MG63 (cell line): Measurements from ENCODE around the gene OBI1. TPM values are rescaled to one million over a fixed set of nuclear protein-coding genes. Genes with fewer than 3 reads are reported as not detected.
A peak's percentile ranks its signal among the peaks of the same experiment; 100 is the strongest.

Source experiments
- DNase-seq: peaks from one replicate; pipeline ENCODE4 v3.0.0-alpha.2; 2020
- H3K27me3 ChIP-seq: fragments of 250-450 bp; sonication (Bioruptor Pico); 2 replicates; pipeline ENCODE4 v1.5.1; 2020; ENCODE audit warnings: mild to moderate bottlenecking, moderate library complexity
- H3K36me3 ChIP-seq: fragments of 250-450 bp; sonication (Bioruptor Pico); 2 replicates; pipeline ENCODE4 v1.5.1; 2020; ENCODE audit warnings: mild to moderate bottlenecking, moderate library complexity
- H3K4me3 ChIP-seq: fragments of 250-450 bp; sonication (Bioruptor Pico); 2 replicates; pipeline ENCODE4 v1.5.1; 2020; ENCODE audit warnings: mild to moderate bottlenecking, moderate library complexity
- H3K9me3 ChIP-seq: fragments of 250-450 bp; sonication (Bioruptor Pico); 2 replicates; pipeline ENCODE4 v1.5.1; 2020; ENCODE audit warnings: mild to moderate bottlenecking, moderate library complexity
- total RNA-seq: library from RNA; depleted of rRNA; stranded (reverse); fragments of >200 nt; shearing (Covaris generic); gene quantifications from 2 replicates; pipeline ENCODE4 v1.2.3, GENCODE V29; 2014; ENCODE audit warnings: low replicate concordance

OBI1 gene
- total RNA-seq, 1 experiment from 2014 or later: 4.8 TPM

- Histone ChIP-seq H3K4me3 (no peak overlapping the region), H3K36me3 (no peaks in the 10 kb centered on the region), H3K27me3 (peaks cover 85% of the 10 kb centered on the region), H3K9me3 (no peaks in the 10 kb centered on the region)
- DNase-seq: no peak
Observed at GRCh38 chr13:78599645-78600279, 59.2 kb downstream of the OBI1 start.

GRCh38 chr13:78598966-78599644 lies 59.9 kb downstream of the OBI1 start:
- no peak for DNase-seq
- H3K27me3 ChIP-seq: peaks cover 85% of the 10 kb centered on the region
- H3K36me3 ChIP-seq: no peaks in the 10 kb centered on the region
- H3K4me3 ChIP-seq: no peak overlapping the region
- H3K9me3 ChIP-seq: no peaks in the 10 kb centered on the region

GRCh38 chr13:78598116-78598781 lies 60.7 kb downstream of the OBI1 start:
- H3K4me3 ChIP-seq: no peak overlapping the region
- H3K27me3 ChIP-seq: peaks cover 85% of the 10 kb centered on the region
- no peaks in the 10 kb centered on the region for H3K36me3 ChIP-seq
- DNase-seq: no peak
- no peaks in the 10 kb centered on the region for H3K9me3 ChIP-seq

GRCh38 chr13:78597602-78597932 lies 61.4 kb downstream of the OBI1 start:
- Histone ChIP-seq H3K4me3 (no peak overlapping the region), H3K36me3 (no peaks in the 10 kb centered on the region), H3K9me3 (no peaks in the 10 kb centered on the region), H3K27me3 (peaks cover 86% of the 10 kb centered on the region)
- no peak for DNase-seq

GRCh38 chr13:78596736-78597601 lies 62.0 kb downstream of the OBI1 start:
- H3K27me3 ChIP-seq: peaks cover 87% of the 10 kb centered on the region
- no peaks in the 10 kb centered on the region for H3K9me3 ChIP-seq
- no peak overlapping the region for H3K4me3 ChIP-seq
- no peak for DNase-seq
- no peaks in the 10 kb centered on the region for H3K36me3 ChIP-seq

GRCh38 chr13:78596399-78596735 lies 62.6 kb downstream of the OBI1 start:
- Histone ChIP-seq H3K27me3 (peaks cover 85% of the 10 kb centered on the region), H3K4me3 (no peak overlapping the region), H3K9me3 (no peaks in the 10 kb centered on the region), H3K36me3 (no peaks in the 10 kb centered on the region)
- no peak for DNase-seq

- no peak for DNase-seq
- Histone ChIP-seq H3K27me3 (peaks cover 80% of the 10 kb centered on the region), H3K4me3 (no peak overlapping the region), H3K36me3 (no peaks in the 10 kb centered on the region), H3K9me3 (no peaks in the 10 kb centered on the region)
Observed at GRCh38 chr13:78595495-78596398, 63.2 kb downstream of the OBI1 start.

- Histone ChIP-seq H3K27me3 (peaks cover 73% of the 10 kb centered on the region), H3K36me3 (no peaks in the 10 kb centered on the region), H3K4me3 (no peak overlapping the region), H3K9me3 (no peaks in the 10 kb centered on the region)
- no peak for DNase-seq
Observed at GRCh38 chr13:78594456-78594975, 64.4 kb downstream of the OBI1 start.

- Histone ChIP-seq H3K4me3 (no peak overlapping the region), H3K27me3 (peaks cover 68% of the 10 kb centered on the region), H3K36me3 (no peaks in the 10 kb centered on the region), H3K9me3 (no peaks in the 10 kb centered on the region)
- no peak for DNase-seq
Observed at GRCh38 chr13:78593652-78594455, 65.1 kb downstream of the OBI1 start.

GRCh38 chr13:78593129-78593528 lies 65.8 kb downstream of the OBI1 start:
- no peak for DNase-seq
- Histone ChIP-seq H3K4me3 (no peak overlapping the region), H3K27me3 (peaks cover 65% of the 10 kb centered on the region), H3K9me3 (no peaks in the 10 kb centered on the region), H3K36me3 (no peaks in the 10 kb centered on the region)

GRCh38 chr13:78592584-78592983 lies 66.4 kb downstream of the OBI1 start:
- DNase-seq: no peak
- H3K4me3 ChIP-seq: no peak overlapping the region
- no peaks in the 10 kb centered on the region for H3K9me3 ChIP-seq
- no peaks in the 10 kb centered on the region for H3K36me3 ChIP-seq
- peaks cover 60% of the 10 kb centered on the region for H3K27me3 ChIP-seq

- H3K27me3 ChIP-seq: peaks cover 32% of the 10 kb centered on the region
- no peak overlapping the region for H3K4me3 ChIP-seq
- DNase-seq: peak; percentile 44
- no peaks in the 10 kb centered on the region for H3K9me3 ChIP-seq
- no peaks in the 10 kb centered on the region for H3K36me3 ChIP-seq
Observed at GRCh38 chr13:78589206-78589605, 69.7 kb downstream of the OBI1 start.

GRCh38 chr13:78587395-78587794 lies 71.6 kb downstream of the OBI1 start:
- peaks cover 22% of the 10 kb centered on the region for H3K27me3 ChIP-seq

GRCh38 chr13:78586706-78587105 lies 72.2 kb downstream of the OBI1 start:
- H3K27me3 ChIP-seq: peaks cover 20% of the 10 kb centered on the region
- no peaks in the 10 kb centered on the region for H3K9me3 ChIP-seq
- DNase-seq: no peak
- no peaks in the 10 kb centered on the region for H3K36me3 ChIP-seq
- no peak overlapping the region for H3K4me3 ChIP-seq

More at GRCh38 chr13:78587395-78587794, 71.6 kb downstream of the OBI1 start:
- Histone ChIP-seq H3K4me3 (no peak overlapping the region), H3K9me3 (no peaks in the 10 kb centered on the region), H3K36me3 (no peaks in the 10 kb centered on the region)
- DNase-seq: no peak

- no peak overlapping the region for H3K4me3 ChIP-seq
- no peaks in the 10 kb centered on the region for H3K36me3 ChIP-seq
- DNase-seq: no peak
- no peaks in the 10 kb centered on the region for H3K9me3 ChIP-seq
- H3K27me3 ChIP-seq: 0 out of 2 replicates have a peak, but pooled peaks cover 3% of the 10 kb centered on the region
Observed at GRCh38 chr13:78576261-78576660, 82.7 kb downstream of the OBI1 start.
